Tibial nerve (tissue), 4 donors: Measurements from ENCODE around the gene CBFB.

Experiments used
- CTCF ChIP-seq, 5 experiments: fragments of 200-600 bp in 3 of 5; fragments of 450-650 bp in 2 of 5; sonication (generic) in 3 of 5; IDR thresholded peaks; one replicate each; pipeline ENCODE4 v1.5.1; 2016 to 2019; ENCODE audit warnings: antibody characterized with exemption in 5 of 5, mild to moderate bottlenecking in 3 of 5, moderate library complexity in 2 of 5
- EP300 ChIP-seq, 2 donors: sonication (generic); formaldehyde crosslinking; IDR thresholded peaks; one replicate each; pipeline ENCODE4 v1.6.1; 2017; ENCODE audit warnings: antibody characterized with exemption in 2 of 2, mild to moderate bottlenecking in 1 of 2
- POLR2A ChIP-seq, 2 donors: fragments of 450-650 bp; IDR thresholded peaks; one replicate each; pipeline ENCODE4 v1.6.1; 2017; ENCODE audit warnings: antibody characterized with exemption in 2 of 2, mild to moderate bottlenecking in 2 of 2, moderate library complexity in 2 of 2

GRCh38 chr16:67014634-67015312 is 14.2 kb upstream of the CBFB start:
- no peak for TF ChIP-seq CTCF (IDR thresholded peaks at IDR 0.05)
- TF ChIP-seq POLR2A (IDR thresholded peaks at IDR 0.05): no peak
- TF ChIP-seq EP300 (IDR thresholded peaks at IDR 0.05): no peak
